Esophagus muscularis mucosa (tissue), 3 donors: ENCODE data around the gene CLIP3.

ENCODE experiments used
- POLR2A ChIP-seq: fragments of 450-650 bp; IDR thresholded peaks from one replicate; pipeline ENCODE4 v1.6.1; 2017; ENCODE audit warnings: antibody characterized with exemption, moderate library complexity, mild to moderate bottlenecking, low read depth
- TF ChIP-seq, protein P1 (sequence below), 3 experiments: fragments of 200-600 bp in 2 of 3; fragments of 450-650 bp in 1 of 3; sonication (generic) in 2 of 3; IDR thresholded peaks; one replicate each; pipeline ENCODE4 v1.5.1; 2017 to 2019; ENCODE audit warnings: antibody characterized with exemption in 3 of 3, mild to moderate bottlenecking in 2 of 3, moderate library complexity in 1 of 3

- TF ChIP-seq, protein P1, sequence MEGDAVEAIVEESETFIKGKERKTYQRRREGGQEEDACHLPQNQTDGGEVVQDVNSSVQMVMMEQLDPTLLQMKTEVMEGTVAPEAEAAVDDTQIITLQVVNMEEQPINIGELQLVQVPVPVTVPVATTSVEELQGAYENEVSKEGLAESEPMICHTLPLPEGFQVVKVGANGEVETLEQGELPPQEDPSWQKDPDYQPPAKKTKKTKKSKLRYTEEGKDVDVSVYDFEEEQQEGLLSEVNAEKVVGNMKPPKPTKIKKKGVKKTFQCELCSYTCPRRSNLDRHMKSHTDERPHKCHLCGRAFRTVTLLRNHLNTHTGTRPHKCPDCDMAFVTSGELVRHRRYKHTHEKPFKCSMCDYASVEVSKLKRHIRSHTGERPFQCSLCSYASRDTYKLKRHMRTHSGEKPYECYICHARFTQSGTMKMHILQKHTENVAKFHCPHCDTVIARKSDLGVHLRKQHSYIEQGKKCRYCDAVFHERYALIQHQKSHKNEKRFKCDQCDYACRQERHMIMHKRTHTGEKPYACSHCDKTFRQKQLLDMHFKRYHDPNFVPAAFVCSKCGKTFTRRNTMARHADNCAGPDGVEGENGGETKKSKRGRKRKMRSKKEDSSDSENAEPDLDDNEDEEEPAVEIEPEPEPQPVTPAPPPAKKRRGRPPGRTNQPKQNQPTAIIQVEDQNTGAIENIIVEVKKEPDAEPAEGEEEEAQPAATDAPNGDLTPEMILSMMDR (IDR thresholded peaks at IDR 0.05) = no peak
- peak; percentile 61 for TF ChIP-seq POLR2A
These were observed 37.4 kb downstream of the CLIP3 start, which contains the start of gene SDHAF1 for GRCh38 chr19:35995048-35995993.
